Measurements from ENCODE around the gene RPP30.
A peak's percentile ranks its signal among the peaks of the same experiment; 100 is the strongest.
"Not testable (repeated sequence)": the region's sequence is repeated elsewhere in the genome, so short reads cannot be mapped to it uniquely, and the experiment has no call there.

The RPP30 gene

DNA sequence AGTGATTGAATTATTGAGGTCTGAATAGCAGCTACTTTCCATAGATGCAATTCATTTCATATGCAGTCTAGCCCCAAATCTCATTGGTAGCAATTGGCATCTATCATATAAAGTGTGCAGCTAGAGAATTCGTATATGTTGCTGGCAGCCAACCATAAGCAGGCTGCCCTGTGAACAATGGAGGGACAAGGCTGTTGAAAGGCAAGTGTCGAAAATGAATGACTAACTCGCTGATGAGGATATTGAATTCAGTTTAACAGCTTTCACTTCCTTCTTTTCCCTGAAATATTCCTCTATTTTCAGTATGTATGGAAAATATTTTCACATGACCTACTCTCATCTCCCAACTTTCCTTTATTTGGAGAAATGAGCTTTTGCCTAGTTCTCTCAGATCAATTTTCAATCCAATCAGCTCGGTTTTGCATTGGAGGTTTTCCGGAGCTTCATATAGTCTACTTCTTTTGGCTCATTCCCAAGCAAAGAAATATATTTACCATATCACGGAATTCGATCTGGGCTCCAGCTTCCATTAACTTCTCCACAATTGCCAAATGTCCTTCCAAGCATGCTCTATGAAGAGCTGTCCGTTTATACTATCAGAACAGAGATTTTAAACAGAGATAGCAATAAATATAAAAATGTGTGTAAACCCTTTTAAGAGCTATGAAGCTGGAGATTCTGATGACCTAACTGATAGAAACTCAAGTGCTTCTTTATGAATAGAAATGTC, 45.6 kb downstream of the RPP30 start:
- DNase-seq (ENCODE audit: low spot score): no peak

DNA sequence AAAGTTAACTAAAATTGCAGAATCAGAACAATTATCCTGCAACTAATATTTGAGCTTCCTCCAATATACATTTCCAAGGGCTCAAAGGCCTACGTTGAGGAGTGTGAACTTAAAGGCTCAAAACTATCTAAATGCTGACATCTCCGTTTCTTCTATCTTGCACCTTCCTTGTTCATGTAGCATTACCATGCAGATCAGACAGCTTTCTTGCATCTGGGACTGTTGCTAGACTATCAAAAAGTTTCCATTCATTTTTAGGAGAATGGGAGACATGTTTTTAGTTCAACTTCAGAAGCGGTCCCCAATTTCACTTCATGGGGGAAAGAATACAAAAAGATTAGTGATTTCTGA, 46.2 kb downstream of the RPP30 start:
- DNase-seq (ENCODE audit: low spot score): no peak

- no peak for DNase-seq (ENCODE audit: low spot score)
Measured at GRCh38 chr10:90919683-90920574, 48.2 kb downstream of the RPP30 start.

DNA sequence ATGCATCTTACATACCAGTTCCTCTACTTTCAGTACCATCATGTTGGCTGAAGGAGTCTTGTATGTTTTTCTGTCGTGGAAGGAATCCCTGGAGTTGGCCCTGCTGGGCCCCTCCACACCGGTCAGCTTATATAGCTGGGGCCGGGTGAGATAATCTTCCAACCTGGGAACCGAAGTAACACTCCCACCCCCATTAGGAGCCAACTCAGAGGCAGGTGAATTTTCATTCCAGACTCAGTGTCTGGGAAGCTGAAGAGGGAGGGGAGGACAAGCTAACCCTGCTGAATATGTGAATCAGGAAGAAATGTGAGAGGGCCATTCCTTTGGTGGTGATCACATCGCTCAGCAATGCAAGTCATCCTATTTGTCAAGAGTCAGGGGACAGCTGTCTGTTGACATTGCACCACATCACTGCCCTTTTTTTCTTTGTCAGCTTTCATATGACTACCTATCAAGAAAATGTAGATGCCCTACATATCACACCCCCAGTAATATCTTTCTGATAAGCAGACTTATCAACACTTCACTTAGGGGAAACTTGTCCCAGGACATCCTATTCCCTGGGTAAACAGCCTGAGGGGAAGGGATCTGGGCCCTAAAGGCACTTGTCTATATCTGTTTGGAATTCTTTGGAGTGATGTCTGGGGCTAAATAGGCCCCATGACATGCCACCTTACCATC, 49.4 kb downstream of the RPP30 start, which contains the start of gene ANKRD1:
ANKRD1 (minus strand) TSS at position 102 of the 681 bp plus-strand sequence; CDS start at position 42, 60 bp downstream.
- DNase-seq (ENCODE audit: low spot score): peak; percentile 80

DNA sequence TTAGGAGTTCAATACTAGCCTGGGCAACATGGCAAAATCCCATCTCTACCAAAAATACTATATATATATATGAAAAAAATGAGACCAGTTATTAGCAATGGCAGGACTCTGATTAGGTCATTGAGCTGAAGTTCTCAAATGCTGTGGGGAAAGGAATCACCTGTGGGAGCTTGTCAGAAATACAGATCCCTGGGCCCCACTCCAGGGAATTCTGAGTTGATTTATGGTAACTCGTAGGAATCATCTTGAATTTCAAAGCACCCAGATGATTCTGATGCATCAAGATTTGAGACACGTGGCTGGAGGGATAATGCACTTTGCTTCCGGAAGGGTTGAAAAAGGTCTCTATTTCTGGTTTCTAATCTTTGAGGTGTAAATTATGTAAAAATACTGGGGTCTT, 50.1 kb downstream of the RPP30 start:
- no peak for DNase-seq (ENCODE audit: low spot score)

GRCh38 chr10:90923111-90923731, 51.4 kb downstream of the RPP30 start:
- DNase-seq (ENCODE audit: low spot score): no peak

GRCh38 chr10:90924552-90924951, 52.8 kb downstream of the RPP30 start:
- DNase-seq (ENCODE audit: low spot score): no peak

- DNase-seq (ENCODE audit: low spot score): no peak
Measured at GRCh38 chr10:90925079-90926029, 53.6 kb downstream of the RPP30 start.

DNA sequence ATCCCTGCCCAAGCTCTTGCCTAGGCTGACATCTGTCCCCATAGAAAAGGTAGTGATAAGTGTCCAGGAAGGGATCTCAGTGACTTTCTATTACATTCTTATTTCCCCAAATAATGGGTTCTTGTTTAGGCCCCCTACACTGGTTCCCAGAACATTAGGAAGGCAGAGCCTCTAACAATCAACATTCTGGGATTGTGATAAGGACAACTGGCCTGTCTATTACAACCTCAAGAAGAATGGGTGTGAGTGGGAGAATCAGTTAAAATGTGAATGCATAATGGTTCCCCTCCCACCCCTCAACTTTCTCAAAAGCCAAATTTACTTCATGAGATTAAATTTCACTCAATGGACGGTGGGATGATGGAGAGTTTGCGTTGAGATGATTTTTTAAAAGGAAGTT, 55.5 kb downstream of the RPP30 start:
- DNase-seq (ENCODE audit: low spot score): no peak

- DNase-seq (ENCODE audit: low spot score): no peak
Measured at GRCh38 chr10:90929179-90929578, 57.4 kb downstream of the RPP30 start.

GRCh38 chr10:90930070-90930837, 58.5 kb downstream of the RPP30 start:
- no peak for DNase-seq (ENCODE audit: low spot score)

- no peak for DNase-seq (ENCODE audit: low spot score)
Measured at GRCh38 chr10:90930971-90931871, 59.4 kb downstream of the RPP30 start.

DNA sequence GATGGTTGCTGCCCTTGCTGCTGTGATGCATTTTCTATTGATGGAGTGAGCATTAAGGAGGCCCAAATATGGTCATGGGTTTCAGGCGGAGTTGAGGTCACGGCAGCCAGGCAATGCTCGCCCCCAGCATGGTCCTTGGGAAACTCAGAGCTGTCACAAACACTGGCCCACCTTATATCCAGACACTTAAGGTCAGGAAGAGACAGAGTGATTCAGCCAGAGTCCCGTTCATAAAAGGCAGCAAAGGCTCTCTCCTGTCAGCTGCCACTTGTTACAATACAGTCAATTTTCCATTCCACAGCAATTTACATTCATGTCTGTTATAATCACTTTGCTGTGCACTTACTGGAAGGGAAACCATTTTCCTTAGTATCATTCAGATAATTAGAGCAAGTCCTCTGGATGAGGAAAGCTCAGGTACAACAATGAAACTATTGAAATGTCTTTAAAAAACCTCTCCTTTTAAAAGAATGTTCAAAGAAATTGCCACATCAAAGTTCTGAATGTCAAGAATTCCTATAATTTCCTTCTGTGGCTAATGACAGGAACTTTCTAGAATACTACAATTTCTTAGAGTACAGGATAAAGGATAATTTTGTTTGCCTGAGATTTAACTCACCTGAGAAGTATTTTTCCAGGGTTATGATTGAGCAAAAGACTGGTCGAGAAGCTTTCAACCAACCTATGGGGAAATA, 64.0 kb downstream of the RPP30 start:
- DNase-seq (ENCODE audit: low spot score): no peak

- DNase-seq (ENCODE audit: low spot score): no peak
Measured at GRCh38 chr10:90936276-90936659, 64.5 kb downstream of the RPP30 start.

- no peak for DNase-seq (ENCODE audit: low spot score)
Measured at GRCh38 chr10:90937645-90938258, 66.0 kb downstream of the RPP30 start.

- DNase-seq (ENCODE audit: low spot score): no peak
Measured at GRCh38 chr10:90939116-90939515, 67.3 kb downstream of the RPP30 start.

DNA sequence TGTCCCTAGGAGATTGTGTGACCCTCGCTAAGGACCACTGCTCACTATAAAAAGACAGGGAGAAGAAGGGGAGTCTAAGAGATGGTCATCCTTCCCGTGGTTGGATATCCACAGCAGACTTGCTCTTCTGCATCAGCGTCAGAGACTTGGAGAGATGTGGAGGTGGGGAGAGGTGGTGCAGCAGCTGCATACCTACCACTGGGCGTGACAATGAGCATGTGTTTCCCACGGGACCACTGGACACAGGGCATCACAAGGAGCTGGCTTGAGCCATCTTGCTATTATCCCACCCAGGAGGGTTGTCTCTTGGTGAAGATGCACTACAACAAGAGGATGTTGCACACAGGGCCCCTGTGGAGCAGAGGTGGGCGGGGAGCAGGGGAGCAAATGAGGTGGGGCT, 67.9 kb downstream of the RPP30 start:
- no peak for DNase-seq (ENCODE audit: low spot score)

DNA sequence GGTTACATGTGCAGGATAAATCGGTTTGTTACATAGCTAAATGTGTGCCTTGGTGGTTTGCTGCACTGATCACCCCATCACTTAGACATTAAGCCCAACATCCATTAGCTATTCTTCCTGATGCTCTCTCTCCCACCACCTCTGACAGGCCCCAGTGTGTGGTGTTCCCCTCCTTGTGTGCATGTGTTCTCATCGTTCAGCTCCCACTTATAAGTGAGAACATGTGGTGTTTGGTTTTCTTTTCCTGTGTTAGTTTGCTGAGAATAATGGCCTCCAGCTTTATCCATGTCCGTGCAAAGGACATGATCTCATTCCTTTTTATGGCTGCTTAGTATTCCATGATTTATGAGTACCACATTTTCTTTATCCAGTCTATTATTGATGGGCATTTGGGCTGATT, 71.2 kb downstream of the RPP30 start:
- DNase-seq (ENCODE audit: low spot score): not testable (repeated sequence)
